Sigmoid colon (tissue), 4 donors: ENCODE data around the gene KCNG2.

Experiments used
- POLR2A ChIP-seq, 2 donors: fragments of 450-650 bp; IDR thresholded peaks; one replicate each; pipeline ENCODE4 v1.6.1; 2016; ENCODE audit warnings: antibody characterized with exemption in 2 of 2, mild to moderate bottlenecking in 2 of 2, moderate library complexity in 2 of 2
- POLR2AphosphoS5 ChIP-seq, 4 donors: sonication (generic); formaldehyde crosslinking; IDR thresholded peaks; one replicate each; pipeline ENCODE4 v1.6.1; 2017; ENCODE audit warnings: antibody characterized with exemption in 4 of 4
- TF ChIP-seq, protein P1 (sequence below), 4 experiments: fragments of 450-650 bp in 3 of 4; fragments of 200-600 bp in 1 of 4; IDR thresholded peaks; one replicate each; pipeline ENCODE4 v1.5.1; 2016 to 2019; ENCODE audit warnings: antibody characterized with exemption in 4 of 4, mild to moderate bottlenecking in 3 of 4, moderate library complexity in 2 of 4

GRCh38 chr18:79805926-79806487 lies 8.3 kb downstream of the KCNG2 start:
- TF ChIP-seq POLR2AphosphoS5 (IDR thresholded peaks at IDR 0.05) (no peak), POLR2A (IDR thresholded peaks at IDR 0.05) (no peak)
- TF ChIP-seq, protein P1, sequence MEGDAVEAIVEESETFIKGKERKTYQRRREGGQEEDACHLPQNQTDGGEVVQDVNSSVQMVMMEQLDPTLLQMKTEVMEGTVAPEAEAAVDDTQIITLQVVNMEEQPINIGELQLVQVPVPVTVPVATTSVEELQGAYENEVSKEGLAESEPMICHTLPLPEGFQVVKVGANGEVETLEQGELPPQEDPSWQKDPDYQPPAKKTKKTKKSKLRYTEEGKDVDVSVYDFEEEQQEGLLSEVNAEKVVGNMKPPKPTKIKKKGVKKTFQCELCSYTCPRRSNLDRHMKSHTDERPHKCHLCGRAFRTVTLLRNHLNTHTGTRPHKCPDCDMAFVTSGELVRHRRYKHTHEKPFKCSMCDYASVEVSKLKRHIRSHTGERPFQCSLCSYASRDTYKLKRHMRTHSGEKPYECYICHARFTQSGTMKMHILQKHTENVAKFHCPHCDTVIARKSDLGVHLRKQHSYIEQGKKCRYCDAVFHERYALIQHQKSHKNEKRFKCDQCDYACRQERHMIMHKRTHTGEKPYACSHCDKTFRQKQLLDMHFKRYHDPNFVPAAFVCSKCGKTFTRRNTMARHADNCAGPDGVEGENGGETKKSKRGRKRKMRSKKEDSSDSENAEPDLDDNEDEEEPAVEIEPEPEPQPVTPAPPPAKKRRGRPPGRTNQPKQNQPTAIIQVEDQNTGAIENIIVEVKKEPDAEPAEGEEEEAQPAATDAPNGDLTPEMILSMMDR (IDR thresholded peaks at IDR 0.05): no peak
